HG03378 (cell line): ENCODE measurements around the gene ATP13A3.

Source experiments
- ATAC-seq: cut with Tn5 transposase; IDR thresholded peaks from one replicate; pipeline ENCODE4 v1.9.1; 2021; ENCODE audit warnings: mild to moderate bottlenecking, moderate library complexity; ENCODE audit not compliant: unreplicated experiment

The ATP13A3 gene

DNA sequence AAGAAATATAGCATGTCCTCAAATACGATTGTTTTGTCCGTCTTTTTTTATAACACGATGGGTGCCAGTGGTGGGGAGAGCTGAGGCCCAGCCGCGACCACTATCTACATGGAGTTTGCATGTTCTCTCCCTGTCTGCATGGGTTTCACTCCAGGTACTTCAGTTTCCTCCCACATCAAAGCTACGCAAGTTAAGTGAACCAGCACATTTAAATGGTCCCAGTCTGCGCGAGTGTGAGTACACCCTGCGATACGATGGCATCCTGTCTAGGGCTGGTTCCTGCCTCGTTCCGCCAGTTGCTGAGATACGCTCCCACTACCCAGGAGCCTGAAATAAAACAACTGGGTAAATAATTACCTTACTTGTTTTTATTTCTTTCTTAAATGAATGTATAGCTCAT is 40.6 kb downstream of the ATP13A3 start:
- ATAC-seq: no peak

DNA sequence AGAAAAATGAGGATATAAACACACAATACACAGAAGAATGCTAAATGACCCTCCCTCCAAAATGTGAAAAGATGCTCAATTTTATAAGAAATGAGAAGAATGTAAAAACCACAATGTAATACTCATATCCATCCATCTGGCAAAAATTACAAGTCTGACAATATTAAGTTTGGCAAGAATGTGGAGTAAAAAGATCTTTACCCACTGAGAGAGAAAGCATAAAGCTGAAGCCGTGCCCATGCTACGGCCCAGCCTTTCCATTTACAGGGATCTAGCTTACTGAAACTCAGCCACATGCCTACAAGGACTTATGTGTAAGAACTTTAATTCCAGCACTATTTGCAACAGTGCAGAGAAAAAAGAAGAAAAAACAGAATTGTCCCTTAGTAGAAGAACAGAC is 42.9 kb downstream of the ATP13A3 start:
- ATAC-seq: no peak

DNA sequence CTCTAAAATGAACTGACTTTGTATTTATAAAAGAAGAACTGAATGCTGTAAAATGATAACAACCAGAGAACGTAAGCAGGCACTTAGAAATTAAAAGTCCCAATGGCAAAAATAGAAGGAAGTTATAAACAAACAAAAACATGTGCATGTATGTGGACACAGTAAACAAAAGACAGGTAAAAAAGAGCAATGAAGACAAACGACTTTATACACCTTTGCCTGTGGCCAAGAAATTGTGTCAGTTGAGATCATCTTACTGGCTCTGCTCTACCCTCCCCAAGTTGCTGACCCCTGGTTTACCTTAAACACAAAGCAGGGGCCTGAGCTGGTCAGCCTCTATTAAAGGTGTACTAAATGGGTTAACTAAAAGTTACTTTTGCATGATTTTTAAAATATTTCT is 46.0 kb downstream of the ATP13A3 start:
- ATAC-seq: no peak

DNA sequence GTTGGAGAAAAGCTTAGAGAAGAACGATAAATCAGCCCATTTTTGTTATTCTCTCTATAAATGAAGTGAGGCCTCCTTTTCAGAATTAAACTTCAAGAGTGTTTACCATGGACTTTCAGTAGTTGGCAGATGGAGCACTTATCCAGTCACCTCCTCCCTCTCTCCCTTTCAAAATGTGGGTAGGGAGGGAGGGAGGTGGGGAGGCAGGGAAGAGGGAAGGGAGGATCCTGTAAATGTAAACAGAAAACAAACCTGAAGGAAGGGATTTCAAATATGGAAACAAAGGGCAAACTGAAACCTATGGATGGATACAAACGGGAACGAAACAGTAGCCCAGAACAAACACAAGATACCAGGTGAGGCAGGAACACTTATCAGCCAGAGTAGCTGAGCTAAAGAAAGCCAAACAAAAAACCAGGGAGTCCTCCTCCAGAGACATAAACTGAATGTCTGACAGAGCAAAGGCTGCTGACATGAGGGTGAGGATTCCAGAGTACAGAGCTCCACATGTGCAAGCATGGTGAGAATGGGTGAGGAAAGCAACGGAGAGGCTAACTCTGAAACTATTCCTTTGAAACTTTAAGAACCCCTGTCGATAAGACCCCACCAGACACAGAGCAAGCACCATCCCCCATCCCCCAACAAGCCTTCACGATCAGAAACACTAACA is 46.8 kb downstream of the ATP13A3 start:
- no peak for ATAC-seq

DNA sequence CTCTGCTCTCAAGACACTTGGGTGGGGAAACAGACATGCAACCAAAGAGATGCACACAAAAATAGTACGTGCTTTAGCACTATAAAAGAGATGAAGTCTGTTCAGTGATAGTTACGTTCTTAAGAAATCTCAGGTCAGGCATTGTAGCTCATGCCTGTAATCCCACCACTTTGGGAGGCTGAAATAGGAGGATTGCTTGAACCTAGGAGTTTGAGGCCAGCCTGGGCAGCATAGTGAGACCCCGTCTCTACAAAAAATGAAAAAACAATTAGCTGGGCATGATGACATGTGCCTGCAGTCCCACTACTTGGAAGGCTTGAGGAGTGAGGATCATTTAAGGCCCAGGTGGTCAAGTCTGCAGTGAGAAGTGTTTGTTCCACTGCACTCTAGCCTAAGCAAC is 52.3 kb downstream of the ATP13A3 start:
- ATAC-seq: no peak

DNA sequence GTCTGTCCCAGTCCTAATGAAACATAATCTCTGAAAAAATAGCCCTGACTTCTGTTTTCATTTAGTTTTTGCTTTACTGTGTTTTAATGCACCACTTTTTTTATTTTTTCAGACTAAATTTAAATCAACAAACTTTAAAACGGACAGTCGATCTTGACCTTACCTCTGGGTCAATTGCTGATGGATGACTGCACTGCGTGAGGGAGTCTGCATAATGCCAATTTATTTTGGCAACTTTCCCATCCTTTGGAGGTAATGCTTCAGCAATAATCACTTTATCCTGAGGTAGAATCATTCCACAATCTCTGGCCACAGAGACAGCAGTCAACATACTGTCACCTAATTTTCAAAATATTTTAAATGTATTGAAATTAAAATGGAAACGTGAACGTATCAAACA is 55.2 kb downstream of the ATP13A3 start:
- no peak for ATAC-seq

DNA sequence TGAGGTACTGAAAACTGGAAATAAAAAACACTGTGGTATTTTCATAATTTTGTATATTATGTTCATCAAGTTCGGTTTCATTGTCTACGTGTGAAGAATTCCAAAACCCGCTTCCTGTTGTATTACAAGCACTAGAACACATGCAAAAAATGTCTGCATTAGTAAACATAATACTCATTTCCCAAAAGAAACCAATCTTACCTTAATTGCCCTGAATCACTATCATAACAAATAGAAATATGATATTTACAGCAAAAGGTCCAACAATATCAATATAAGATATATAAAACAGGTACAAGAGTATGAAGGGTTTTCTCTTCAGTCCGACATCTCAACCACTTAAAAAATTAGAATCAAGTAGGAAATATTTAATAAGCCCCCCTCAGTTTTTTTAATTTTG is 61.4 kb downstream of the ATP13A3 start:
- no peak for ATAC-seq

DNA sequence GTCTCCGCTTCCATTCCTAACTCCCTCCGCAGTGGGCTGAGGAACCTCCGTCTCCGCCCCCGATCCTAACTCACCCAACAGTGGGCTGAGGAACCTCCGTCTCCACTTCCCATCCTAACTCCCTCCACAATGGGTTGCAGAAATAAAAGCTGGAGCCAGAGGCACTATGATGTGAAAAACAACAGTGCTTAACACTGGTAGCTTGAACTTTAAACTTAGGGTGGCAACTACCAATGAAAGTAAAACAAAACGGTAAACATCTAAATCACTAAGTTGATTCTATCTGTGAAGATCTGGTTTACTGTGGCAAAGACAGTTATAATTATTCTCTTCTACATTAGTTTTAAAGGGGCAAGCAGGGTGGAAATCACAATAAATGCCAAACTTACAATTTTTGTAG is 61.8 kb downstream of the ATP13A3 start:
- no peak for ATAC-seq

DNA sequence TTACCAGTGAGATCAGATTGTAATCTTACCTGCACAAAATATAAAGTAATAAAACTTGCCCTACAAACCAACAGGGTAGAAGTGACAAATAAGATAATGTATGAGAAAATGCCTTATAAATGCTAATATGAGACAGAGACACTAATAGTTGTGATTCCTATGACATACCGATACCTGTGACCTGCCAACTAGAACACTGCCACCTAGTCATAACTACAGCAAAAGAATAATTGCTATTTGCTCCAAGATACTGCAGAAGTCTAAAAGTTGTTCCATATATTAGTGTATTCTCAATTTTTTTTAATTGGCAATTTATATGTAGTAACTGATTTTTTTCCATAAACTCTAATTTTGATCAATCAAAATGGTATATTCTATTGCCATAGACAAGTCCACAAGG is 62.4 kb downstream of the ATP13A3 start:
- ATAC-seq: no peak

DNA sequence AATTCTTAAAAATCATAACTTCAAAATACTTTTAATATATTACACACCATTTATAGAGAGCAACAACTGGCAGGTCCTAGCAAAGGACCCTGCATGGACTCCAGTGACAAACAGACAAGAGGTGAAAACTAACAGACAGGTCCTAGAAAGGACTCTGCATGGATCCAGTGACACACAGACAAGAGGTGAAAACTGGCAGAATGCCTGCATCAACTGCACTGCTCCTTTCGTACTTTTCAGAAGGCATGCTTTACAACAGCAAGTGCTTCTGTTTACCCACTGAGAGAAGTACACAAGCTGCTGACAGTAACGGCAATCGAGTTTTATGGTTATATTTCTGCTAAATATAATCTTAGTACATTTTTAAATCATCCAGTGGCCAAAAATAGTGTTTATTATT is 63.5 kb downstream of the ATP13A3 start:
- ATAC-seq: no peak

DNA sequence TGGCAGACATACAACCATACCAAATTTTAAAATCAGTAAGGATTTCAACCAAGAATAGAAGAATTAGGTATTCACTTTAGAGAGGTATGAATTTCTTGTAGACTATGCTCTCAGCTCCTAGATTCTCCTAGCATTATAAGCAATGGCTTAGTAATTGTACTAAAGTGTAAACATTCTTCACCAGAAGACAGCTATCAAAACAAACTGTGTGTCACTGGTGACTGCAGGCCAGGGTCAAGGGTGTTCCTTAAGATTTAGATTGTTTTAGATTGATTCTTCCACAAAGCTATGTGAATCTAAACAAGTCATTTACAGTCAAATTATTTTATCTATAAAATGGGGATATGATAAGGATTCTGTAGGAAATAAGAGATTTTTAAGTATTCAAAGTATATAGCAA is 64.6 kb downstream of the ATP13A3 start:
- ATAC-seq: no peak

DNA sequence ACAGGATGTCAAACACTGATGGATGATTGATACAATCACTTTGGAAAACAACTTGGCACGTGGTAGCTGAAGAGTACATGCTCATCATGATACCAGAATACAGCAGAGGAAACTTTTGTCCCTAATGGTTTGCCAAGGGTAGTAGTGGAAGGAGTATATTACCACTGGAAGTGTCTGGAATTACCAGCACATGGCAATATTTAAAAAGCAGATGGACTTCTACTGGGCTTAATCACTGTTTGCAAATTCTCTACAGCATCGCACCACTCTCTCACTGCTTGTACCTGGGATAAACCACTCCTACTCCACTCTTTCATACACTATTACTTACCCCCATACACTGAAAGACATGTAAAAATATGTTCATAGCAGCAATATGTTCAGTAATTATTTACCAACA is 68.1 kb downstream of the ATP13A3 start:
- ATAC-seq: no peak

DNA sequence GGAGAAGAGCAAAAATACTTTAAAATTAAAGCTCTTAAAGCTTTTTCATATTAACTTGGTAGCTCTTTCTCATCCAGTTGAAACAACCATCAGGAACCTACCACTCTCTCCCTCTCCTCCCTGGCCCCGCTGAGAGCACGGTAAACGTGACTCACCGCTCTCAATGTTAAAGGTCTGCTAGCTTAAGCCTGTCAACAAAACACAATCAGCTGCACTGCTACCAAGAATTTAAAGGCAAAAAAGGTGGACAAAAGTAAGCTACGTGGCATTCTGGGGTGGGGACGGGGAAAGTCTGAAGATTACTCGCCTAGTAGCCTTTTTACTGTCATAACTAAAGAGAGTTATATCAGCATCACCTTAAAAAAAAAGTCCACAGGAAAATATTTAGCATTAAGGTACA is 79.4 kb downstream of the ATP13A3 start:
- ATAC-seq: no peak

DNA sequence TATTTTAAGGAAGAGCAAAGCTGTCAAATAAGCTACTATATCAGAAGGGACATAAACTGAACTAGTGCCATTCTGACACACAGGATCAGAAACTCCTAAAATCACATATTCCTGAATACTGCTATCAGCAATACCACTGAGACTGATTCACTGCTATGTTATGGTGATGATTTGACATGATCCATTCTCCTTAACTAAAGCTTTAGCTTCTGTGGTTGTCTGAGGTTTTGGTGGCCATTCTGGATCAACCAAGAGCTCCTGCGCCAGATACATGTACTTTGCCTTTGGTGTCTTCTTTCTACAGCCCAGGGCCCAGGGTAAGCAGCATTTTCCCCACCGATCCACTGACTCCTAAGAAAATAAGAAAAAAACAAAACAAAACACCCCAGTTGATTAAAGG is 81.0 kb downstream of the ATP13A3 start:
- no peak for ATAC-seq

DNA sequence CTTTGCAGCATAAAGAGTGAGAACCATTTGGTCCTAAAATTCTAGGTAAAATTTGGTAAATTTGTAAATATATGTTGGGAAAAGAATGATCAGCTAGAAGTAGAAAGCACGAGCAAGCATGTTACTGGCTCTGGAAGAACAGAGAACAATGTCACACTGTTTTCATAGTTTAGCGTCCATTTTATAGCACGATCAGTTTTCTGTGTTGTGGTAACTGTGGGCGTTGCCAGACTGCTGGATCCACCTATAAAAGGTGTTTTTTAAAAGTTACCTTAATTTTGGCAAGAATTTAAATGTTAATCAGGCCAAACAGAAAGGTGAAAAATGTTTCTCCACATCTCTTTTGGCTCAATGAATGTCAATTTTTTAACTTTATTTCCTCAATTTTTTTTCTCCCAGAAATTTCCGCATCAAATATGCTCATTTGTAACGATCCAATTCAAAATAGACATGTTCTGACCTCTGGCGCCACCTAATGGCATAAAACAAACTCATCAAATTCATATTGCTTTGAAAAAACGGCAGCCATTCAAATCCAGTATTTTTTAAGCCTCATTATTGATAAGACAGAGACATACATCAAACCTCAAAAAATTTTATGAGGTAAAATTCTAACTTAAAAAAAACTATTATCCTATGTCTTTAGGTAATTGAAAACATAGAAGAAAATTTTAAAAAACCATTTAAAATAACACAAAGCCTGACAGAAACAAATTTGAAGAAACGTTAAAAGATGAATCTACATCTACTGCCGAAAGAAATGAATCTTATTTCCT is 82.2 kb downstream of the ATP13A3 start:
- no peak for ATAC-seq

DNA sequence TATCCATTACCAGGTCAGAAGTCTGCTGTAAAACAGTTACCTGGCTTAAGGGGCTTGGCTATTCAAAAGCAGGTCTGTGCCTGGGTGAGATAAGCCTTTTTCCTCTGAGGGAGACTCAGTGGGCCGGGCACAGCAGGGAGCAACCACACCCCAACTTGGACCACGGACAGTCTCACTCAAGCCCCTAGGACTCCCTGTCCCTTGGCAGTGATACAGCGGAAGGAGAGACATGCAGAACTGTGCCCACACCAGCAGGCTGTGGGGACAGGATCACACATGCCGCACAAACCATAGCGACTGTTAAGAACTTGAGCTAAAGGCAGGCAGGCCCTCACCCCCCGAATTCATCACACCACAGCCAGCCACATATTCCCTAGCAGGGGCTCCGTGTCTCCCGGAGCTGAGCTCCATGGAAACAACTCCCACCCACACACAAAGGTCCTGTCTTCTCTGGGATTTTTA is 84.9 kb downstream of the ATP13A3 start:
- no peak for ATAC-seq

DNA sequence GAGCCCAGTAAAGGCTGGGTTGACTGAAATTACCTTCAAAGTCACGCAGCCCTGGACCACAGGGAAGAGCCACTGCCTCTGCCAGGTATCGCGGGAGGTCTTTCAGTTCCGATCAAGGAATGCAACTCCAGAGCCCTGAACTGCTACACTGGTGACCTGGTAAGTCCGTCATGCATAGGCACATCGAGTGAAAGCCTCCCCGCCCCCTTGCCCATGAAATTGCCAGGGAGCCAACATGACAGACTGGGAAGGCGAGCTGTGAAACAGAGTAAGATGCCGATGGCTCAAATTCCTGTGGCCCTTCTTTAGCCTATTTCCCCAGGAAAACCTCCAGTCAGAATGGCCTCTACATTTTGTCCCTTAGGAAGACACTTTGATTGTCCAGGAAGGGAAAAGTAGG is 85.5 kb downstream of the ATP13A3 start:
- no peak for ATAC-seq

DNA sequence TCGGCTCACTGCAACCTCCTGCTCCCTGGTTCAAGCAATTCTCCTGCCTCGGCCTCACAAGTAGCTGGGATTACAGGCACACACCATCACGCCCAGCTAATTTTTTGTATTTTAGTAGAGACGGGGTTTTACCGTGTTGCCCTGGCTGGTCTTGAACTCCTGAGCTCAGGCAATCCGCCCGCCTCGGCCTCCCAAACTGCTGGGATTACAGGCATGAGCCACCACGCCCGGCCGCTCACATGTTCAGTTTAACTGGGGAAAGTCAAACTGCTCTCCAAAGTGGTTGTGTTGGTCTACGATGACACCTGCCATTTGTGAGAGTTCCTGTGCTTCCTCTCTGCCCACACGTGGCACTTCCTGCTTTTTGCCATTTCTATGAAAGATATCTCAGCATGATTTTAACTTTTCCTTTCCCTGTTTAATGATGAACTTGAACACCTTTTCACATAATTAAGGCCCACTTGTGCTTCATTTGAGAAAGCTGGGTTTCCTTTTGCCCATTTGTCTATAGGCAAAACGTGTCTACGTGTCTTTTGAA is 86.9 kb downstream of the ATP13A3 start:
- ATAC-seq: no peak

DNA sequence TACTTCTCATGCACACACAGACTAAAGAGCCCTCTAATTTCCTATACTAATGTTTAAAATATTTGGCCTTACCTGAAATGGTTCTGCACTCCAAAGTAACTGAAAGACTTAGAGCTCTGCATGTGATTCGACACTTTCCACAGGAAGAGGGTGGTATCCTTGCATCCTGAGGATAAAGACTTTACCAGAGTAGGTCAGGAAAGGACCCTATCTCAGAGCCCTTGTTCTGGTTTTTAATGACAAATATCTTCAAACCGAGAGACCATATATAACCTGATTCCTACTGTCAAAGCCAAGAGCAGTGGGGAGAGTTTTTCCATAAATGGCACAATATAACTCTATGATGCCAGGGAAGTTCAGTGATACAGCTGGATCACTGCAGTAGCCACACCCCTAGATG is 87.6 kb downstream of the ATP13A3 start, which contains the start of gene GP5:
Gene GP5 (minus strand): TSS at position 101 of the 400 bp plus-strand sequence. CDS start 984 bp downstream, outside the sequence.
- ATAC-seq: no peak

DNA sequence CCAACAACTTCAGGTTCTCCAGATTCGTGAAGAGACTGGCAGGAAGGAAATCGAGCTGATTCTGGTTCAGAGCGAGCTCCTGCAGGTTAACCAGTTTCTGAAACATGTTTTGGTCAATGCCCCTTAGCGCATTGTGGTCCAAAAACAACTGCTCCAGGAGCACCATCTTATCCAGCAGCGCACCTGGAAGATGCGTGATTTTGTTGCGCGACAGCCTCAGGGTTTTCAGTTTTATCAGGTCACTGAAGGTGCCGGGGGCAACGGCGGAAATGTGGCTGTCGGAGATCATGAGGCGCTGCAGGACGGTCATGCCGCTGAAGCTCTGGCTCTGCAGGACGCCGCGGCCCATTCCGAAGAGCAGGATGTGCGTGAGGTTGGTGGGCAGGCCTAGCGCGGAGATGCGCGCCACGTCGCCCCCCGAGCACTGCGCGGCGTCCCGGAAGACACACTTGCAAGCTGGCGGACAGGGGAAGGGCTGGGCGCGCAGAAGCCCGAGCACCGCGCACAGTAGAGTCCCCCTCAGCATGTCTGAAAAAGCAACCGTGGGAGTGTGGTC is 89.0 kb downstream of the ATP13A3 start:
- no peak for ATAC-seq

DNA sequence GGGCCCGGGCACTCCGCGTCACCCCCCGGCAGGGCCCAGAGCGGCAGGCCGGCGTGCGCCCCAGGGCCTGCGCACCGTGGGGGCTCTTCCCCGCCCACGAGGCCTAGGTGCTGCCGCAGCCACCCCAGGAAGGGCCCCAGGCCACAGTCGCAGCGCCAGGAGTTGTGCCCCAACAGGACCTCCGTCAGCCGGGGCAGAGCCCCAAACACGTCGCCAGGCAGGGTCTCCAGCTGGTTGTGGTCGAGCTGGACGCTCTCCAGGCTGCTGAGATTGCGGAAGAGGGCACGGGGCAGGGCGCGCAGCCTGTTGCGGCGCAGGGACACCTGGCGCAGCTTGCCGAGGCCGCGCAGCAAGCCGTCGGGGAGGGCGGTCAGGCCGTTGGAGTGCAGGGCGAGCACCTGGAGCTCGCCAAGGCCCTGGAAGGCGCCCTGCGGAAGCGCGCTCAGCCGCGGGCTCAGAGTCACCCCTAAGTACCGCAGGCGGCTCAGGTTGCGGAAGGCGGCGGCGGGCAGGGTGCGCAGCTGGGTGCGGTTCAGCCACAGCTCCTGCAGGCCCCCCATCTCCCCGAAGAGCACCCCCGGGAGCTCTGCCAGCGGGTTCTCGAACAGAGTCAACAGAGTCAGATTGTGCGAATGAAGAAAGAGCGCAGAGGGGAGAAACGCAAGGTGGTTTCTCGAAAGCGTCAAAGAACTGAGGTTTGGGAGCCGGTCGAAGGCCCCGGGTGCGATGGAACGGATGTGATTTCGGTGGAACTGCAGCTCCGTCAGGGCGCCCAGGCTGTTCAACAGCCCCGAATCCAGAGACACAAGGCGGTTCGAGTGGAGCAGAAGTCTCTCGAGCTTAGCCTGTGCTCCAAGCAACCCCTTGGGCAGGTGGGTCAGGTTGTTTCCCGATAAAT is 89.7 kb downstream of the ATP13A3 start:
- no peak for ATAC-seq
